HG02763 (cell line): ENCODE data around the gene ZNF326.
"Not testable (repeated sequence)": the region's sequence is repeated elsewhere in the genome, so short reads cannot be mapped to it uniquely, and the experiment has no call there.

ENCODE experiments used
- ATAC-seq: cut with Tn5 transposase; IDR thresholded peaks from one replicate; pipeline ENCODE4 v1.9.1; 2021; ENCODE audit warnings: mild to moderate bottlenecking, moderate library complexity; ENCODE audit not compliant: unreplicated experiment

ZNF326 gene

DNA sequence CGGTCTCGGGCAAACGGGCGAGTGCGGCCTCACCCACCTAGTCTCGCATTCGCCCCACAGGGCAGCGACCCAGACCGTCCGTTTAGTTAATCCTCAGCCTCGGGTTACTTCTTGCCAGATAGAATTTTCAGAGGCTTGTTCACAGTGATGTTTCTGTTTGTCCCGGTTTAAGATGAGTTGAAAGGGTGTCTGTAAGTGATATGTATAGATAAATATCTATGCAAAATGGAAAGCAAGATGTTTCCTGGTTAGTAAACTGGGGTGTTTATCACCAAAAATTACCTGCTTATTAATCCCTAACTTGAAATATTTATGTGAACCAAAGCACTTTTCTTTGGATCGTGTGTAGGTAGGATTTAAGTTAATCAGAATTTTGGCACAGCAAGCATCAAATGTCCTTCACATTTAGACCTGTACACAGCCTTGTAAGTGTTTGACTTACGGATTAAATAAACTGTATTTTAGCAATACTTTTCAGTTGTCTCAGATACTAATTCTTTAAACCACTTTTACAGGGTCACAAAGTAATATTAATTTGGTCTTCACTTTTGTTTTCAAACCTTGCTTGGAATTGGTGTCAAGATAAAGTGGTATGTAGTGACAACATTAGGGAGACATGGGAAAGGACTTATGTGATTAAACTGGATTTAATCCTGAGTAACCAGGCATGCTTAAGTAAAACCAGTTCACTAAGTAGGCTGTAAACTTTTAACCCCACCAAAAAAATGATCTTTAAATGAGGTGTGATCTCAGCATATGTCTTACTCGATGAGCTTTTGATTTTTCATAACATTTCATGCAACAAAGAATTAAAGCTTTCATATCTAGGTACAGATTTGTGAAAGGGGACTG, 914 bp downstream of the ZNF326 start:
- ATAC-seq, result no peak

DNA sequence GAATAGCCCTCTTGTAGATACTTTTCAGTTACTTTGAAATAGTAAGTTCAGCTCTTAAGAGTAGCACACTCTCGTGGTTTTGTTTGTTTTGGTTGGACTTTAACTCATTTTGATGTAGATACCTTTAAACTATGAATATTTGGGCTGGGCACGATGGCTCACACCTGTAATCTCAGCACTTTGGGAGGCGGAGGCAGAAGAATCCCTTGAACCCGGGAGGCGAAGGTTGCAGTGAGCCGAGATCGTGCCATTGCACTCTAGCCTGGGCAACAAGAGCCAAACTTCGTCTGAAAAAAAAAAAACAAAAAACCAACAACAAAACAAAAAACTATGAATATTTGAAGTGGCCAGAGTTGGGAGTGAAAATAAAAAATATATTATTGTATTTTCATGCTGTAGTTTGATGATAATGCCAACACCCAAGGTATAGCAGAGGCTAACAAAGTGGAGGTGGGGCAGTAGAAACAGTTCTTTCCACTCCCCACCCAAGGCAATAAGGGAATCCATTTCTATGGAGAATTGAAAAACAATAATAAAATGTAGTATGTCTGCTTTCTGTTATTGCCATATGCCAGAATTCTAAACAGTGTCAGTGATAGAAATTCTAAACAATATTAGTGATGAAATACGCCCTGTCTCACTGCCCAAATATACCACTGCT, 1.7 kb downstream of the ZNF326 start:
- no peak for ATAC-seq

DNA sequence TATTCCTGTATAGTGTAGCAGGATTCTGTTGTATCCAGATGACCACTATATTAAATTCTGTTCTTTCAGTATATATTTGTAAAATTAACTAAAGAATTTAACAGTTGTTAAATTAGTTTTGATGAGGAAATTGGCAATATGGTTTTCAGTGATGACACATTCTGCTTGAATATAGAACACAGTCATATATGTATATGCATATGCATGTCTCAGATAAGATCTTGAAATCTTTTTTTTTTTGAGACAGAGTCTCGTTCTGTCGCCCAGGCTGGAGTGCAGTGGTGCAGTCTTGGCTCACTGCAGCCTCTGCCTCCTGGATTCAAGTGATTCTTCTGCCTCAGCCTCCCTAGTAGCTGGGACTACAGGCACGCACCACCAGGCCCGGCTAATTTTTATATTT, 2.2 kb downstream of the ZNF326 start:
- not testable (repeated sequence) for ATAC-seq

DNA sequence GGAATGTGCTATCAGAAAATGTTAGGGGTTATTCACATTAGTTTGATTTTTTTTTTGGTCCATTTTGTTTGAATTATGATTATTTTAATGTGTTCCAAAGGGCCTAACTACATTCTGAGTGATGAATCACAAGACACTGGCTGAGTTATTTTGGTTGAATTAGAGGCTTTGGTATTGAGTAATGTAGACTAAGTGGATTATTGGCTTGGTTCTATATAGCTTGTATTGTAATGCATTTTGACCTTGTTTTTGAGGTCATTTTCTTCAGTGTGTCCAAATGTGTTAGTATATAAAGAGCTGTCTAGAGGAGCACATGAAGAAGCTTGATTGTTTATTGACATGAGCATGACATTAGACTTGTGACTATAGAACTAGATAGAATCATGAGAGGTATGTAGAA, 3.4 kb downstream of the ZNF326 start:
- ATAC-seq, result no peak

DNA sequence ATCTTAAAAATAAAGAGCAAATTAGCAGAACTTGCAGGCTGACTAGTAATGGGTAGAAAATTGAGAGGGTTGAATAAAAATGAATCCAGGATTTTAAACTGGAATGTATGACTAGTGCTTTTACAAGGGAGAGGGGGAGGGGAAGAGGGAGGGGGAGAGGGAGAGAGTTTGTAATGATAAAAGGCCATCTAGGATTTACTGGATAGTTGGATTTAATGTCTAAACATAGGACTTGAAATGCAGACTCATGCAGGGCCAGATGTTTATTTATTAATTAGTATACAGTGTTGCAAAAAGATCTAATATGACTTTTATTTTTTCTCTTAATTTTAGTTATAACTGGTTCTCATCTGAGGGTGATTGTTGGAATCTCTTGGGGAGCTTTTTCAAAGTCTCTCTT, 4.3 kb downstream of the ZNF326 start:
- no peak for ATAC-seq

DNA sequence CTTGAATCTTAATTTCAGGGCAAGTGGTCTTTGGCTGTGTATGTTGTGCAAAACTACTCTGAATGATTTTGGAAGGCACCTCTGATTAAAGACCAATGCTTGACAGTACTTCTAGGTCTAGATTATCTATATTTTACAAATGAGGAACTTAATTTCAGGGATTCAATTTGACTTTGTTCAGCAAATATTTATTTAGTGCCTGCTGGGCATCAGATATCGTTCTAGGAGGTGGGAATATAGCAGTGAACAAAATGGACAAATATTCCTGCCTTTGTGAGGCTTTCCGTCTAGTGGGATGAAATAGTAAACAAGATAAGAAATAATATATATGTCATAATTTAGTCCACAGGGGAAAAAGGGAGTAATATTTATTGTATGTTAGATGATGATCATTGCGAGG, 4.7 kb downstream of the ZNF326 start:
- ATAC-seq, result no peak

DNA sequence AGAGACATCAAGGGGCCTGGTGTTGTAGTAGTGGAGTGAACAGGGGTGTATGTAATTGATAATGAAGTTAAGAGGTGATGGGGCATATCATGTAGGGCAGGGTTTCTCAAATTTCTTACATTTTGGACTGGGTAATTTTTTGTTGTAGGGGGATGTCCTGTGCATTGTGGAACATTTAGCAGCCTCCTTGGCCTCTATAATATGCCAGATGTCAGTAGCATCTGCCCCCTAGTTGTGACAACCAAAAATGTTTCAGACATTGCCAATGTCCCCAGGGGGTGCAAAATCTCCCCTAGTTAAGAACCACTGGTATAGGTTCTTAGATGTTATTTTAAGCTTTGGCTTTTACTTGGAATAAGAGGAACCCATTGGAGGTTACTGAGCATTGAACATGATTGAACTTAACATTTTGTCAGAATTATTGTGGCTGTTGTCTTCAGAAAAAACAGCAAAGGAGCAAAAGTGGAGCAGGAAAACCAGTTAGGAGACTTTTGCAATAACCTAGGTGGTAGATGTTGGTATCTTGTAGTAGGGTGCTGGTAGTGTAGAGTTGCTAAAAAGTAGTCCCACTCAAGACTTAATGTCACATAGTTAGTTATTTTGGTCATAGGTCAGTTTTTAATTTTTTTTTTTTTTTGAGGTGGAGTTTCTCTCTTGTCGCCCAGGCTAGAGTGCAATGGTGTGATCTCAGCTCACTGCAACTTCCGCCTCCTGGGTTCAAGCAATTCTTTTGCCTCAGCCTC, 6.2 kb downstream of the ZNF326 start:
- no peak for ATAC-seq

DNA sequence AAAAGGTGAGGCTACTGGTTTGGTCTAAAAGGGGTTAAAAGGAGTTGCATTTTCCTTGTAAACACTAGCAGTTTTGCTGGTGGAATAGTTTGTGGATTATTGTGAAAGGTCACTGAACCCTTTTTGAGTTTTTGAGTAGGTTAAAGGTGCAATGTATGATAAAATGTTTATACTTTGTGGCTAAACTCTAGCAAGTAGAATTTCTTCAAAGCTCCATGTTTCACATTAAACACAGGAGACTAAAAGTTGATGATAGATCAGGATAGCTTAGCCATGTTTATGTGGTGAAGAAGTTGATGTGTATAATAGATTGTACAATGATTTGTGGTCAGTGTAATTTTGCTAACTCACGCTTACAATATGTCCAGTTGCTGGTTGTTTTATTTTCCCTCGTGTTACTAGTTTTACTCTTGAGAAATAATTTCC, 13.1 kb downstream of the ZNF326 start:
- no peak for ATAC-seq

DNA sequence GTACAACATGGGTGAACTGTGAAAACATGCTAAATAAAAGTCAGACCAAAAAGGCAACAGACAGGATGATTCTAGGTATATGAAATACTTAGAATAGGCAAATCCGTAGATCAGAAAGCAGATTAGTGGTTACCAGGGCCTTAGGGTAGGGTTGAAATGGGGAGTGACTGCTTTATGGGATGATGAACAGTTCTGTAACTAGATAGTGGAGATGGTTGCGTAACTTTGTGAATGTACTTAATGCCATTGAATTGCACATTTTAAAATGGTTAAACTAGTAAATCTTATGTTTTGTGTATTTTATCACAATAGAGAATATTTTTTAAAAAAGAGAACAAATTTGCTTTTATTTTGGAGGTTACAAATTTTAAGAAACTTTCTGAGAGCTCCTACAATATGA, 17.4 kb downstream of the ZNF326 start:
- no peak for ATAC-seq

DNA sequence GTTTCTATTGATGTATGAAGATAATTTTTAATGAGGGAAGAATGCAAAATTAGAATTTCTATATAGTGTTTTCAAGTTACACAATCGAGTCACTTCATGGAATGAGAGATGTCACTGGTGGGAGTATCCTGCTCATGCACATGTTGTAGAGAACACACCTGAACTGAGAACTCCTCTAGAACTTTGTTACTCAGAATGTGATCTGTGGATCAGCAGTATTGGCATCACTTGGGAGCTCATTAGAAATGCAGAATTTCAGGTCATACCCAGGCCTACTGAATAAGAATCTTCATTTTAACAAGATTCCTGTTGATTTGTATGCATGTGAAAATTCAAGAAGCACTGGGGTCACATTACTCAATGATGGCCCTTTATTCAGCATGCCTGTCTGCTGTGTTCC, 28.8 kb downstream of the ZNF326 start:
- ATAC-seq, result no peak

DNA sequence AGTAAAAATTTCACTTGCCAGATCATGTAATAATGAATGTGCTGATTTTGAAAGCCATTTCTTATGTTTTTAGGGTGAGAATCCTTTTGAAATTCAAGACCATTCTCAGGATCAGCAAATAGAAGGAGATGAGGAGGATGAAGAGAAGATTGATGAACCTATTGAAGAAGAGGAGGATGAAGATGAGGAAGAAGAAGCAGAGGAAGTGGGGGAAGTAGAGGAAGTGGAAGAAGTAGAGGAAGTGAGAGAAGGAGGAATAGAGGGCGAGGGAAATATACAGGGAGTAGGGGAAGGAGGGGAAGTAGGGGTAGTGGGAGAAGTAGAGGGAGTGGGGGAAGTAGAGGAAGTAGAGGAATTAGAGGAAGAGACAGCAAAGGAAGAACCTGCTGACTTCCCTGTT, 32.4 kb downstream of the ZNF326 start:
- ATAC-seq, result no peak

DNA sequence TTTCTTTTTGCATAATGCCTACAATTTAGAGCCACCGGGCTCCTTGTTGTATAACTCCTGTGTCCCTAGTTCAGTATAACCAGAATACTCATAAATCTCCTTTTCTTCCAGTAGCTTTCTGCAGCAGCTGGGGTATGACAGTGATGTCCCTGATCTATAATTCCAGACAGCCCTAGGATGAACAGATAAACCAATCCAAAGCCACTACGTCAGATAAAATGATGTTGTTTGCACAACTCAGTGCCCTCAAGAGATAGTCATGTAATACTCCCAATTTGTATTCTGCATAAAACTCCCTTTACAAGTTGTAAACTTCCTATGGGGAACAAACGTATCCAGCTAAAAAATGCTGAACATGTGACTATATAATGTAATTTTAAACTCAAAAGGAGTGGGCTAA, 44.7 kb downstream of the ZNF326 start:
- ATAC-seq, result no peak

DNA sequence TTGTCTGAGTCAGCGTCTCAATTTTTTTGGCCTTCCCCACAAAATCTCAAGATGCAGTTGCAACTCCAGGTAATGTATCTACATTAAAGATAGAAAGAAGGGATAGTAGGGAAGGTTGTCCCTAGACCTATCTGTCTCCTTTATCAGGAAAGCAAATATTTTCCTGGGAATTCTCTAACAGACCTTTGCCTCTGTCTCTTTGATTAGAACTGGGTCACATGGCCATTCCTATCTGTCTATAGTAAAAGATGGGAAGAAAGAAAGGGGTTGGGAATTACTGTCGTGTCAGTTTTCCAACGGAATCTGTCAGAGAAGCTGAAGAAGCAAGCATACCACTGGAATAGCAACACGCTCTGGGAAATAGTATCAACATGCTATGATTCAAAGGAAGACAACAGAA, 48.7 kb downstream of the ZNF326 start:
- ATAC-seq, result no peak

DNA sequence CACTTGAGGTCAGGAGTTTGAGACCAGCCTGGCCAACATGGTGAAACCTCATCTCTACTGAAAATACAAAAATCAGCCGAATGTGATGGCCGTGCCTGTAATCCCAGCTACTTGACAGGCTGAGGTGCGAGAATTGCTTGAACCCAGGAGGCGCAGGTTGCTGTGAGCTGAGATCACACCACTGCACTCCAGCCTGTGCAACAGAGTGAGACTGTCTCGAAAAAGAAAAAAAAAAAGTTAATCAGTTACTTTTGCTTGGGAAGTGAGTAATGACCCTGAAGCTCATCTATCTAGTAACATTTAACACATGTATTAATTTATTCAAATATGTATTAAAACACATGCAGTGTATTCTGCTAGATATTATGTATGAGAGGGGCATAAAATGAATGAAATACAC, 49.4 kb downstream of the ZNF326 start:
- no peak for ATAC-seq

DNA sequence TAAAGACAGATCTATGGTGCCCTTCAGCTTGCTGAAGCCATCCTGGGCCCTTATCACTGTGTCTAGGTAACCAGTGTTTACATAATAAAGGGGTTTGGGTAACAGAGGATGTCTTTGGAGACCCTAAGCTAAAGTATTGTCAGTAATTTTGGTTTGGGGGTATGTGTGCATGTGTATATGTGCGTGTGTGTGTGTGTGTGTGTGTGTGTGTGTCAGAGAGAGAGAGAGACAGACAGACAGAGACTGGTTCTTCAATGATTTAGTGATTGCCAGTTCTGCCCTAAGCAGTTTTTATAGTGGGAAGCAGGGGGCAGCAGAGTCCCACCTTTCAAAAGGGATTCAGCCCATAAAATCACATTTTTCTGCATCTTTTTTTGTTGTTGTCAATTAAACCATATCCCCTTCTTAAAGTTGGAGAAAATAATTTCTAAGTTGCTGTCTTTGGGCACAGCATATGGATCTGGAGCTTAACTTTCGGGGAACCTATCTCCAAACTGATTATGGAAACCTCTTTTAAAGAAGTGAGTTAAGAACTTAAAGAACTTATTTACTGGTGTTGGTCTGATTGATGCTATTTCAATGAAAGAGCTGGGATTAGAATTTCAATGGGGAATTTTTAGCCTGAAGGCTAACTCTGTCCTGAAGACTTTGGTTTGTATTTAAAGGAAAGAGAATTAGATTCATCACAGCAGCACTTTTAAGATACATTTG, 51.1 kb downstream of the ZNF326 start:
- ATAC-seq, result no peak

DNA sequence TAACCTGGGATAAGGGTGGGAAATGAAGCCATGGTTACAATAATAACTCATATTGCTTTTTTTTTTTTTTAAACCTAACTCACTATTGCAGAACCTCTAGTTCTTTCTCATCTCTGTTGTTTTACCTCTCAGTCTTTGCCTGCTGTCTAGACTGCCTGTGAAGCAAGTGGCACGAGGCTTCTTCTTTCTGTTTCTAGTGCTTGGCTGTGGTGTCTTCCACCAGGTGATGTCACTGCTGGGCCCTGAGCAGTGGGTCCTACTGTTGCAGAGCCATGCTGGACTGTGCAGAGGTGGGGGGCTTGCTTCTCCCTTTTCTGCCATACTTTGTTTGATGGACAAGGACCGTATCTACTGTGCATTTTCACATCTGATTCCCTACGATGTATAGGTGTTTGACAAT, 51.7 kb downstream of the ZNF326 start:
- no peak for ATAC-seq

DNA sequence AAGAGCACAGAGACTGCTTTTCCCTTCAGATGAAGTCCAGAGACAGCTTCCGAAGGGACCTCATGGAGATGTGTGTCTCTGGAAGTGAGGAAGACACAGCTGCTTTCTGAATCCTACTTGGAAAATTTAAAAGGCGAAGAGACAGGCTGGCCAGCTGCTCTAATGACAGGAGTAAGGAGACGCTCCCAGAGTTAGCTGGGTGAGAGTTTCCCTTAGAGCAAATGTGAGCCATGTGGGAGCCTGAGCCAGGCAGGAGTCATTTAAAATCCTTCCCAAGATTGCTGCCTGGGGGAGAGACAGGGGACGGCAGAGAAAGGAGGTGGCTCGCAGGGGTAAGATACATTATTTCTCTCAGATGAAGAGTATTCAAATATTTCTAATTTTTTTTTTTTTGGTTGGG, 53.1 kb downstream of the ZNF326 start:
- no peak for ATAC-seq

DNA sequence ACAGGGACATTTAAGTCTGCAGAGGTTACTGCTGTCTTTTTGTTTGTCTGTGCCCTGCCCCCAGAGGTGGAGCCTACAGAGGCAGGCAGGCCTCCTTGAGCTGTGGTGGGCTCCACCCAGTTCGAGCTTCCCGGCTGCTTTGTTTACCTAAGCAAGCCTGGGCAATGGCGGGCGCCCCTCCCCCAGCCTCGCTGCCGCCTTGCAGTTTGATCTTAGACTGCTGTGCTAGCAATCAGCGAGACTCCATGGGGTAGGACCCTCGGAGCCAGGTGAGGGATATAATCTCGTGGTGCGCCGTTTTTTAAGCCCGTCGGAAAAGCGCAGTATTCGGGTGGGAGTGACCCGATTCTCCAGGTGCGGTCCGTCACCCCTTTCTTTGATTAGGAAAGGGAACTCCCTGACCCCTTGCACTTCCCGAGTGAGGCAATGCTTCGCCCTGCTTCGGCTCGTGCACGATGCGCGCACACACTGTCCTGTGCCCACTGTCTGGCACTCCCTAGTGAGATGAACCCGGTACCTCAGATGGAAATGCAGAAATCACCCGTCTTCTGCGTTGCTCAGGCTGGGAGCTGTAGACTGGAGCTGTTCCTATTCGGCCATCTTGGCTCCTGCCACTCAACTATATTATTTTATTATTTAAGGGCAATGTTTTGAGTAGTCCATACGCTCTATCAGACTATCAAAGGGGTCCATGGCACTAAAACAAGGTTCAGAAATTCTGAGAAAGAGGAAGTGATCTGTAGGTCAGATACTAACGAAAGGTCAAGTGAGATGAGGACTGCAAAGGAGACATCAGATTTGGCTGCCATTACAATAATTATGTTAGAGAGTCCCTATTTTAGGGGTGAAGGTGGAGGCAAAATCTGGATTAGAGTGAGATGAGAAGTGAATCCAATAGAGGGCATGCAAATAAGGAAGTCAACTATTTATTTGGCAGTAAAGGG, 68.1 kb downstream of the ZNF326 start:
- ATAC-seq, result not testable (repeated sequence)

DNA sequence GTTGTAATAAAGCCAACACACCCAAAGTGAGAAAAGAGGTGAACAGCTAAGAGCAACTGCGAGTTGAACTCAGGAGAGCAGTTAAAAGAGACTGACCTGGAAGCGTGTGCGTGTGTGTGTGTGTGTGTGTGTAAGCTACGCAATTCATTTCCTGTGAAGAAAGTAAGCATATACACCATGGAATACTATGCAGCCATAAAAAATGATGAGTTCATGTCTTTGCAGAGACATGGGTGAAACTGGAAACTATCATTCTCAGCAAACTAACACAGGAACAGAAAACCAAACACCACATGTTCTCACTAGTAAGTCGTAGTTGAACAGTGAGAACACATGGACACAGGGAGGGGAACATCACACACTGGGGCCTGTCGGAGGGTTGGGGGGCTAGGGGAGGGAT, 69.2 kb downstream of the ZNF326 start:
- not testable (repeated sequence) for ATAC-seq
